ENCODE data around the gene SLX9. TPM values are rescaled to one million over a fixed set of nuclear protein-coding genes. Genes with fewer than 3 reads are reported as not detected.
"Not testable (repeated sequence)": the region's sequence is repeated elsewhere in the genome, so short reads cannot be mapped to it uniquely, and the experiment has no call there.

Gene SLX9
- total RNA-seq, 2 experiments from 2014 or later = 60.7 to 64.6 TPM

- ChIA-PET CTCF (interaction anchor here (1.3 to 5.9 kb wide), 10 partner anchors 9 to 401 kb away, joined by 3 to 42 read pairs (median 11); partner anchors contain the start of genes ITGB2 and UBE2G2), POLR2A (interaction anchor here (1.4 to 4.6 kb wide), 4 partner anchors 16 to 28 kb away, joined by 4 to 36 read pairs (median 10); partner anchors contain the start of gene SLX9)
- intact Hi-C loops (cut with micrococcal nuclease) = loop anchor here (1.0 kb wide), 1 partner anchor 8 kb away; the partner anchor contains the start of gene ITGB2
- Mint-ChIP-seq H3K27me3 (no peaks in the 10 kb centered on the region), H3K36me3 (peaks cover 25% of the 10 kb centered on the region), H3K4me1 (ENCODE audit: low read depth) (peaks cover 64% of the 10 kb centered on the region), H3K9me3 (no peaks in the 10 kb centered on the region), H3K27ac (peak overlapping the region; percentile 93), H3K4me3 (peak overlapping the region; percentile 58)
- no peak for DNase-seq
These were observed 27.7 kb upstream of the SLX9 start for GRCh38 chr21:44912158-44912473.

GRCh38 chr21:44912506-44913412 lies 27.1 kb upstream of the SLX9 start:
- DNase-seq, H3K27me3 Mint-ChIP-seq, H3K9me3 Mint-ChIP-seq: not testable (repeated sequence)
- intact Hi-C loops (cut with micrococcal nuclease) = loop anchor here (1.0 kb wide), 1 partner anchor 8 kb away; the partner anchor contains the start of gene ITGB2
- Mint-ChIP-seq H3K4me1 (ENCODE audit: low read depth) (peaks cover 71% of the 10 kb centered on the region), H3K27ac (peak overlapping the region; percentile 95), H3K4me3 (peak overlapping the region; percentile 82), H3K36me3 (peaks cover 25% of the 10 kb centered on the region)
- POLR2A ChIA-PET = interaction anchor here (1.4 to 4.6 kb wide), 5 partner anchors 15 to 27 kb away, joined by 4 to 36 read pairs (median 6); partner anchors contain the start of gene SLX9
- CTCF ChIA-PET = interaction anchor here (1.3 to 5.9 kb wide), 9 partner anchors 14 to 112 kb away, joined by 4 to 42 read pairs (median 16); partner anchors contain the start of genes PTTG1IP and UBE2G2

GRCh38 chr21:44913425-44914175 lies 26.2 kb upstream of the SLX9 start:
- peak overlapping the region; percentile 95 for H3K27ac Mint-ChIP-seq
- no peaks in the 10 kb centered on the region for H3K27me3 Mint-ChIP-seq
- H3K4me3 Mint-ChIP-seq = peak overlapping the region; percentile 82
- DNase-seq = no peak
- ChIA-PET POLR2A (interaction anchor here (1.0 to 4.6 kb wide), 4 partner anchors 14 to 26 kb away, joined by 3 to 36 read pairs (median 10); partner anchors contain the start of gene SLX9), CTCF (interaction anchor here (1.2 to 5.9 kb wide), 10 partner anchors 13 to 224 kb away, joined by 3 to 42 read pairs (median 6); partner anchors contain the start of genes PTTG1IP and UBE2G2)
- peaks cover 77% of the 10 kb centered on the region for H3K4me1 Mint-ChIP-seq (ENCODE audit: low read depth)
- peaks cover 21% of the 10 kb centered on the region for H3K36me3 Mint-ChIP-seq
- intact Hi-C loops (cut with micrococcal nuclease) = loop anchor here (1.0 kb wide), 2 partner anchors 14 to 21 kb away; no protein-coding TSS in a partner anchor
- H3K9me3 Mint-ChIP-seq = no peaks in the 10 kb centered on the region

- DNase-seq = peak; percentile 81
- peak overlapping the region; percentile 95 for H3K27ac Mint-ChIP-seq
- CTCF ChIA-PET = interaction anchor here (0.6 to 5.9 kb wide), 11 partner anchors 13 to 552 kb away, joined by 3 to 42 read pairs (median 5); partner anchors contain the start of genes PTTG1IP and UBE2G2
- POLR2A ChIA-PET = interaction anchor here (1.0 to 4.6 kb wide), 4 partner anchors 14 to 26 kb away, joined by 3 to 36 read pairs (median 10); partner anchors contain the start of gene SLX9
- no peaks in the 10 kb centered on the region for H3K27me3 Mint-ChIP-seq
- peaks cover 75% of the 10 kb centered on the region for H3K4me1 Mint-ChIP-seq (ENCODE audit: low read depth)
- no peaks in the 10 kb centered on the region for H3K9me3 Mint-ChIP-seq
- intact Hi-C loops (cut with micrococcal nuclease) = loop anchor here (1.0 kb wide), 2 partner anchors 13 to 22 kb away; no protein-coding TSS in a partner anchor
- peaks cover 18% of the 10 kb centered on the region for H3K36me3 Mint-ChIP-seq
- H3K4me3 Mint-ChIP-seq = peak overlapping the region; percentile 82
These were observed 25.5 kb upstream of the SLX9 start for GRCh38 chr21:44914176-44914874.

GRCh38 chr21:44916965-44917364 lies 22.9 kb upstream of the SLX9 start:
- ChIA-PET CTCF (interaction anchor here (1.1 to 5.3 kb wide), 5 partner anchors 10 to 116 kb away, joined by 3 to 34 read pairs (median 7); partner anchors contain the start of gene UBE2G2), POLR2A (interaction anchor here (0.6 to 3.2 kb wide), 3 partner anchors 11 to 1941 kb away, joined by 3 to 17 read pairs (median 3); no protein-coding TSS in a partner anchor)
- H3K4me1 Mint-ChIP-seq (ENCODE audit: low read depth) = peaks cover 61% of the 10 kb centered on the region
- H3K27me3 Mint-ChIP-seq = no peaks in the 10 kb centered on the region
- H3K9me3 Mint-ChIP-seq = no peaks in the 10 kb centered on the region
- peak overlapping the region; percentile 85 for H3K4me3 Mint-ChIP-seq
- peak overlapping the region; percentile 92 for H3K27ac Mint-ChIP-seq
- intact Hi-C loops (cut with micrococcal nuclease) = no loop called here
- peaks cover 11% of the 10 kb centered on the region for H3K36me3 Mint-ChIP-seq
- no peak for DNase-seq

- Mint-ChIP-seq H3K27ac (peak overlapping the region; percentile 92), H3K4me1 (ENCODE audit: low read depth) (peaks cover 56% of the 10 kb centered on the region), H3K36me3 (peaks cover 11% of the 10 kb centered on the region), H3K27me3 (no peaks in the 10 kb centered on the region), H3K9me3 (no peaks in the 10 kb centered on the region), H3K4me3 (peak overlapping the region; percentile 85)
- CTCF ChIA-PET = interaction anchor here (2.1 to 5.3 kb wide), 3 partner anchors 14 to 117 kb away, joined by 7 to 34 read pairs (median 23); partner anchors contain the start of gene UBE2G2
- POLR2A ChIA-PET = interaction anchor here (0.6 to 3.2 kb wide), 3 partner anchors 10 to 1942 kb away, joined by 3 to 18 read pairs (median 17); no protein-coding TSS in a partner anchor
- intact Hi-C loops (cut with micrococcal nuclease) = no loop called here
- DNase-seq = no peak
These were observed 22.3 kb upstream of the SLX9 start for GRCh38 chr21:44917446-44918106.

GRCh38 chr21:44918107-44918470 lies 21.7 kb upstream of the SLX9 start:
- intact Hi-C loops (cut with micrococcal nuclease) = no loop called here
- ChIA-PET CTCF (interaction anchor here (1.0 to 5.3 kb wide), 4 partner anchors 9 to 117 kb away, joined by 3 to 34 read pairs (median 15); partner anchors contain the start of gene UBE2G2), POLR2A (interaction anchor here (2.6 to 3.2 kb wide), 2 partner anchors 9 to 14 kb away, joined by 17 to 18 read pairs; no protein-coding TSS in a partner anchor)
- Mint-ChIP-seq H3K4me1 (ENCODE audit: low read depth) (peaks cover 59% of the 10 kb centered on the region), H3K4me3 (peak overlapping the region; percentile 85), H3K27ac (peak overlapping the region; percentile 92), H3K27me3 (no peaks in the 10 kb centered on the region), H3K36me3 (peaks cover 11% of the 10 kb centered on the region), H3K9me3 (no peaks in the 10 kb centered on the region)
- DNase-seq = no peak

GRCh38 chr21:44918581-44919033 lies 21.2 kb upstream of the SLX9 start:
- Mint-ChIP-seq H3K9me3 (no peaks in the 10 kb centered on the region), H3K4me3 (peak overlapping the region; percentile 85), H3K36me3 (peaks cover 11% of the 10 kb centered on the region), H3K27ac (peak overlapping the region; percentile 92), H3K4me1 (ENCODE audit: low read depth) (peaks cover 57% of the 10 kb centered on the region), H3K27me3 (no peaks in the 10 kb centered on the region)
- no peak for DNase-seq
- intact Hi-C loops (cut with micrococcal nuclease) = loop anchor here (1.0 kb wide), 1 partner anchor 9 kb away; no protein-coding TSS in a partner anchor
- ChIA-PET CTCF (interaction anchor here (0.8 to 5.3 kb wide), 6 partner anchors 9 to 118 kb away, joined by 3 to 34 read pairs (median 5); partner anchors contain the start of gene UBE2G2), POLR2A (interaction anchor here (1.1 to 3.2 kb wide), 3 partner anchors 9 to 28 kb away, joined by 3 to 18 read pairs (median 17); no protein-coding TSS in a partner anchor)

GRCh38 chr21:44919111-44919912 lies 20.5 kb upstream of the SLX9 start:
- H3K9me3 Mint-ChIP-seq = no peaks in the 10 kb centered on the region

More at GRCh38 chr21:44919111-44919912, 20.5 kb upstream of the SLX9 start:
- Mint-ChIP-seq H3K36me3 (peaks cover 11% of the 10 kb centered on the region), H3K4me3 (peak overlapping the region; percentile 100), H3K27ac (peak overlapping the region; percentile 95), H3K27me3 (no peaks in the 10 kb centered on the region), H3K4me1 (ENCODE audit: low read depth) (peaks cover 60% of the 10 kb centered on the region)
- intact Hi-C loops (cut with micrococcal nuclease) = loop anchor here (1.0 kb wide), 1 partner anchor 8 kb away; no protein-coding TSS in a partner anchor
- ChIA-PET POLR2A (interaction anchor here (1.1 to 3.2 kb wide), 4 partner anchors 8 to 29 kb away, joined by 3 to 18 read pairs (median 10); no protein-coding TSS in a partner anchor), CTCF (interaction anchor here (0.8 to 5.3 kb wide), 8 partner anchors 8 to 209 kb away, joined by 3 to 34 read pairs (median 4); partner anchors contain the start of gene UBE2G2)
- peak; percentile 56 for DNase-seq
